Measurements from ENCODE around the gene PARP1.

PARP1 gene

GRCh38 chr1:226372885-226373284 lies 35.0 kb downstream of the PARP1 start:
- DNase-seq: no peak

- DNase-seq: no peak
Measured at GRCh38 chr1:226371866-226372490, 35.9 kb downstream of the PARP1 start.

GRCh38 chr1:226371027-226371694 lies 36.7 kb downstream of the PARP1 start:
- DNase-seq: no peak

GRCh38 chr1:226370144-226370923 lies 37.6 kb downstream of the PARP1 start:
- no peak for DNase-seq

GRCh38 chr1:226369110-226369509 lies 38.8 kb downstream of the PARP1 start:
- DNase-seq: no peak

GRCh38 chr1:226366290-226366689 lies 41.6 kb downstream of the PARP1 start:
- no peak for DNase-seq

GRCh38 chr1:226365831-226366231 lies 42.1 kb downstream of the PARP1 start:
- no peak for DNase-seq

- DNase-seq: no peak
Measured at GRCh38 chr1:226364901-226365565, 42.9 kb downstream of the PARP1 start.

GRCh38 chr1:226364514-226364899 lies 43.4 kb downstream of the PARP1 start:
- DNase-seq: no peak

GRCh38 chr1:226363801-226364513 lies 43.9 kb downstream of the PARP1 start:
- DNase-seq: no peak

- DNase-seq: no peak
Measured at GRCh38 chr1:226362891-226363447, 44.9 kb downstream of the PARP1 start.

- DNase-seq: no peak
Measured at GRCh38 chr1:226362361-226362760, 45.5 kb downstream of the PARP1 start.

- no peak for DNase-seq
Measured at GRCh38 chr1:226360106-226360746, 47.7 kb downstream of the PARP1 start.

GRCh38 chr1:226357416-226357815 lies 50.5 kb downstream of the PARP1 start:
- no peak for DNase-seq

- DNase-seq: no peak
Measured at GRCh38 chr1:226355669-226356551, 52.0 kb downstream of the PARP1 start.

GRCh38 chr1:226355016-226355415 lies 52.9 kb downstream of the PARP1 start:
- DNase-seq: no peak

GRCh38 chr1:226353698-226354525 lies 54.0 kb downstream of the PARP1 start:
- DNase-seq: no peak

- DNase-seq: no peak
Measured at GRCh38 chr1:226351709-226352108, 56.2 kb downstream of the PARP1 start.

- DNase-seq: no peak
Measured at GRCh38 chr1:226350519-226350865, 57.4 kb downstream of the PARP1 start.
